ENCODE results near the gene LPCAT1.
"Not testable (repeated sequence)": the region's sequence is repeated elsewhere in the genome, so short reads cannot be mapped to it uniquely, and the experiment has no call there.

Gene LPCAT1

GRCh38 chr5:1439388-1440097 is 84.2 kb downstream of the LPCAT1 start:
- FAIRE-seq: no peak

DNA sequence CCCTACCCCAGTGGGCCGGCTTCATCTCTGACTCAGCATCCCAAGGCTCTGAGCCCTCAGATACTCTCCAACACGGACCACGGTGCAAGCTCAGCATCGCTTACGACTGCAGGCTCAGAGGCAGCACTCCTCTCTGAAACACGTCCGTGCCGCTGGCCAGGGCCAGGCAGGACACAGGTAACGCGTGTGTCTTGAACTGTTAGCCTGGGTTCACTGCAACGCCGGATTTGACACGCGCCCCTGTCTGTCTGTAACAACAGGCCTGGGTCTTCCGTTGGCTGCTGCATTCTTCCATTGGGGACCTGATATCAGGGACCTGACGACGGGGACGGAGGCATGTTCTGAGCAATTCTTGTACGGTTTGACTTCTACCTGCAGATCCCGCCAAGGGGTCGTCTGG is 84.9 kb downstream of the LPCAT1 start:
- FAIRE-seq: no peak

DNA sequence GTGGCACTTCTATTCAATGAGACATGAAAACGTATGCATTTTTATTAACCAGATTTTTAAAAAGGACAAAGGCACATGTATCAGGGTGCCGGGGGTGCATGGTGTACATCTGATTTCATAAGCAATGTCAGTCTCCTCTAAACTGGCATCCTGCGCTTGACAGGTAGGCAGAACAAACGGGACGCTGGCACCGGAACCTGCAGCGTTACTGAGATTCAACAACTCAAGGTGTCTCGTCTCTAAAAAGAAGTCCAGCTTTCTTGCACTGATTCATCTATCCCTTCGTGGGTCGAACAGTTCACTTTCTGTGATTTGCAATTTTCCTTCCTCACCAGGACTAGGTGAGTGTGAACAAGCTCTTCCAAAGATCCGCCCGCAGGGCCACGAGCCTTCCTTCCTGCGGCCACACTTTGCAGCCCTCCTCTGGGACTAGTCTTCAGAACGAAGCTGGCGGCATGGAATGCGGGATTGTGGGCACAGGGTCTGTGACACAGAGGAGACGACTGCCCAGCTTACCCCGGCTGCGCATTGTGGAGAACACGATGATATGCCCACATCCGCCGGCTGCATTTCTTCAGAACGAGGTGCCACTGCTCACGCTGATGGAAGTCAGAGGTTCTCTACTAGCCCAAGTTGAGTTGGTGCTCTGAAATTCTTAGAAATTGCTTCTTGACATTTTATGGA is 85.7 kb downstream of the LPCAT1 start:
- no peak for FAIRE-seq

DNA sequence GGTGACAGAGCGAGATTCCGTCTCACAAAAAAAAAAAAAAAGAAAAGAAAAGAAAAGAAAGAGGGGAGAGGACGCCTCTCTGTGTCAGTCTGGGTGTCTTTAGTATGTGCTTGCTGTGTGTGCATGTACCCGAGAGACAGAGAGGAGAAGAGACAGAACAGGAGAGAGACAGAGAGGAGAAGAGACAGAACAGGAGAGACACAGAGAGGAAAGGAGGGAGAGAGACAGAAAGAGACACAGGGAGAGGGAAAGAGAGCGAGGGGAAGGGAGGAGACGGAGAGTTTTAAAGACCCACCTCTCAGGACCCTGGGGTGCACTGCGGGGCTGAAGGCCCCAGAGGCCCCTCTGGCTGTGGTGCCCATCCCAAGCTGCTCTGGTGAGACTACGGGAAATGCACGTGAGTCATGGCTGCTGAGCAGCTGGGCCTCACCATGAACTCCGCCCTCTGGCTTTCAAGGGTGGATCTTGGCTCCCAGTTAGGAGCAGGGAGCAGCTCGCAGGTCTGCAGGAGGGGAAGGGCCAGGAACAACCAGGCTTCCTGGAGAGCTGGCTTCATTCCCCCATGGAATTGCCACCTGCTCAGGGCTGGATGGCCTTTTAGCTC is 86.4 kb downstream of the LPCAT1 start:
- FAIRE-seq: no peak

GRCh38 chr5:1436681-1437080 is 87.1 kb downstream of the LPCAT1 start:
- FAIRE-seq: no peak

DNA sequence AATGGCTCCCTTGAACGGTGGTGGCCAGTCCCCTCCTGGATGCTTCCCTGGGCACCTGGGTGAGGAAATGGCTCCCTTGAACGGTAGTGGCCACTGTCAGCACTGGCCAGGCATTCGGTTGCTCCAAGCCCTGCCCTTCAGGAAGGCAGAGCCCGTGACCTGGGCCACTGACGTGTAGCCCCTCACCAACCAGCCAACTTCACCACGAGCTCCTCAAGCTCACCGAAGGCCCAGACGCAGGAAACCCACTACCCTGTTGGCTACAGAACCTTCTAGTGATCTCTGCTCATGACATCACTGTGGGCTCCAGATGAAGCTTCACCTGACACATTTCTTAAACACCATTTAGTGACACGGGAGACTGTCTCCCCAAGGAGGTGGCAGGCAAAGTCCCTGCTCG is 87.7 kb downstream of the LPCAT1 start:
- no peak for FAIRE-seq

- FAIRE-seq: no peak
Measured at GRCh38 chr5:1435369-1435768, 88.4 kb downstream of the LPCAT1 start.

- FAIRE-seq: no peak
Measured at GRCh38 chr5:1432296-1432695, 91.5 kb downstream of the LPCAT1 start.

DNA sequence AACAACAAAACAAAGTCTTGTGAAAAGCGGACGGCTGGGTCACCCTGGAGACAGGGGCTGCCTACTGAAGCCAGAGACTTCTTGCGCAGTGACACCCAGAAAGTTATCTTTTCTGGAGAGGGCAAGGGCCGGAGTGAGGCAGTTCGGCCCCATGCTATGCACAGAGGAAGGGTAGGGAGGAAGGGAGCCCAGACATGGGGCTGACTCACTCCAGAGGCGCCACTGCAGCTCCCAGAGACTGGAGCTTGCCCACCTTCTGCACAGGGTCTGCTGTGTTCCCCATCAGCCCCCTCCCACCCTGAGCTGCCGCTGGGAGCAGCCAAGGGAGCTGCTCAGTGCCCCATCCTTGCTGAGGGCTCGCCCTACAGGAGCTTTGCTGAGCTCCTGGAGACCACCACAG is 91.9 kb downstream of the LPCAT1 start:
- no peak for FAIRE-seq

DNA sequence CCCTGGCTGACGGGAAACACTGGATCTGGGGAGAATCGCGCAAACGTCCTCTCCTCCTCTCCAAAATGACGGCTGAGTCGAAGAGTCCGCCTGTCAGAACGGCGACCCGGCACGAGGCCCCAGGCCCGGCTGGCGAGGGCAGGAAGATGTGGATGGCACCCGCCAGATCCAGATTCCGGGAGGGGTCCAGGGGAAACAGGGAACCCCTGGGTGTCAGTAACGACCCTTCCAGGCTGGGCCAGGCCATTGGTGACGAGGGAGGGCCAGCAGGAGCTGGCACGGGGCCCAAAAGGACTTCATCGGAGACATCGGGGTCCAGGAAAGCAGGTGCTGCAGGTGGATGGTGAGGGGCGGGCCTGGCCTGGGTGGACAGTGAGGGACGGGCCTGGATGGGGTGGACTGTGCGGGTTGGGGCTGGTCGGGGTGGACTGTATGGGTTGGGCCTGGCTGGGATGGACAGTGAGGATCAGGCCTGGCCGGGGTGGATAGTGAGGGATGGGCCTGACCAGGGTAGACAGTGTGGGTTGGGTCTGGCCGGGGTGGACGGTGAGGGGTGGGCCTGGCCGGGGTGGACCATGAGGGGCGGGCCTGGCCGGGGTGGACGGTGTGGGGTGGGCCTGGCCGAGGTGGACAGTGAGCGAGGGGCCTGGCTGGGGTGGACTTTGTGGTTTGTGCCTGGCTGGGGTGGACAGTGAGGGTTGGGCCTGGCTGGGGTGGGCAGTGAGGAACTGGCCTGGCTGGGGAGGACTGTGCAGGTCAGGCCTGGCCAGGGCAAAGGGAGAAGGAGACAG is 92.5 kb downstream of the LPCAT1 start:
- FAIRE-seq: no peak

DNA sequence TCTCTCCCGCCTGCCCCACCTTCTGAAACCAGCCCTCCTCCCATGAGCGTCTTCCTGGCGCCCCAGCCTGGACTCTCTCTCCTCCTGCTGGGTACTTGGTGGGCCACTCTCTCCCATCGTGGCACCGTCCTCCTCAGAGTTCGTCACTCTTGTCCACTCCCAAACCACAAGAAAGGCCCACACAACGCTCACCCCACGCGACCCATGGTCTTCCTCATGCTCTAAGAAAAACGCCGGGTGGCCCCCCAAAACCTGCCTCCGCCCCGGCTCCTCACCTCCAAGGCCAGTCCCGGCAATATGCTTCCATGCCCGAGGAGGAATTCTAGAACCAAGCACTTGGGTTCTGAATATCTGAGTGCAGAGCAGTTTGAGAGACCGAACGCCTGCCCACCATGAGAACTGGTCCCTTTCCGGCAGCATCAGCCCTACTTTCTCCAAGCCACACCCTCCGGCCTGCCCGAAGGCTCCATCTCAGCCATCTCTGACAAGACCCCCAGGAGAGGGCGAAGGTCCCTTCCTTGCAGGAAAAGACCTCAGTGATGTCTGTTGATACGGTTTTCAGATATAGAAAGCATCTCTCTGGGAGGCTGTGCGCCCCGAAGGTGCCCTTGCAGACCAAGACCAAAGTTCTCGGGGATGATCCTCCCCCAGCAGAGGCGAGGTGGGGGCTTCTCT is 93.5 kb downstream of the LPCAT1 start:
- FAIRE-seq: no peak

- FAIRE-seq: no peak
Measured at GRCh38 chr5:1429496-1429895, 94.3 kb downstream of the LPCAT1 start.

GRCh38 chr5:1429066-1429465 is 94.7 kb downstream of the LPCAT1 start:
- FAIRE-seq: no peak

DNA sequence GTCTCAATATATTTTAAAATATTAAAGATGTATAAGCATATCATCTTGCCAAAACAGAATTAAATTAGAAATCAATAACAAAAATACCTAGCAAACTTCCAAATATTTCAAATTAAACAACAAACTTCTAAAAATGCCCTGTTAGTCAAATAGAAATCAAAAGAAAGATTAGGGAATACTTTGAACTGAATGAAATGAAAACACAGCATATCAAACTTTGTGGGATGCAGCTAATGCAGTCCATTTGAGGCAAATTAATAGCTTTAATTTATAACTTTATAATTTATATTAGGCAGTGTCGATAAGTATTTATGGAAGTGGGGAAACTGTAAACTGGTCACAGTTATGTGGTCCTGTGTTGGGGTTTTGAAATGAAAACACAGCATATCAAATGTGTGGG is 95.7 kb downstream of the LPCAT1 start:
- no peak for FAIRE-seq

- FAIRE-seq: no peak
Measured at GRCh38 chr5:1424716-1425115, 99.0 kb downstream of the LPCAT1 start.

DNA sequence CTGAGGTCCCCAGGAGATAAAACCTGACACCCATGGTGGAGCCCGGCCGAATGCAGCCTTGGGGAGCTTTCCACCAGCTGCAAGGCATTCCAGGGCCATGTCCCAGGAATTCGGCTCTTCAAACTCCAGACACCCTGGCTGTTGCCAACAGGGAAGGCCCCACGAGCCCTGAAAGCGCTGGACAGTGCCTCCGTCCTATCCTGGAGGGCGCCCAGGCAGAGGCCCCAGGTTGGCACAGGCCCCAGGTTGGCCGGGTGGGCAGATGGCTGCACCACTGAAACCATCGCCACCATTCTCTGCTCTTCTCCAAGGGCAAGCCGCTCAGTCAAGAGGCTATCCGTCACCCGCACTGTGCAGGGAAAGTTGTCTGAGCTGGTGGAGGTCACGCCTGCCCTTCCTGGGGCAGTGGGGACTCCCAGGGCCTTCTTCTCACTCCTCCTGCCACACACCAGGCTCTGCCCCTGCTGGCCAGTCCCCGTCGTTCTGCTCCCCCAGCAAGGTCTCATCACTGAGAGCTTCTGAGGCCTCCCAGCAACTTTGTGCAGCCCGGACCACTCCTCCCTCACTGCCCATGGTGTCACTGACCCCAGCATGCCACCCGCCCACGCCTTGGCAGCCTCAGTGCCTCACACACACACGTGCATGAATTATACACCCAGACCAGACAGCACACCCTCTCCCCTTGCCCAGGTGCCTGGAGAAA is 99.7 kb downstream of the LPCAT1 start:
- no peak for FAIRE-seq

GRCh38 chr5:1422522-1422921 is 101.2 kb downstream of the LPCAT1 start:
- FAIRE-seq: not testable (repeated sequence)

- no peak for FAIRE-seq
Measured at GRCh38 chr5:1421521-1422341, 102.0 kb downstream of the LPCAT1 start.

GRCh38 chr5:1420211-1421195 is 103.3 kb downstream of the LPCAT1 start:
- FAIRE-seq: no peak
